Measurements from ENCODE around the gene CFAP141.

The CFAP141 gene

DNA sequence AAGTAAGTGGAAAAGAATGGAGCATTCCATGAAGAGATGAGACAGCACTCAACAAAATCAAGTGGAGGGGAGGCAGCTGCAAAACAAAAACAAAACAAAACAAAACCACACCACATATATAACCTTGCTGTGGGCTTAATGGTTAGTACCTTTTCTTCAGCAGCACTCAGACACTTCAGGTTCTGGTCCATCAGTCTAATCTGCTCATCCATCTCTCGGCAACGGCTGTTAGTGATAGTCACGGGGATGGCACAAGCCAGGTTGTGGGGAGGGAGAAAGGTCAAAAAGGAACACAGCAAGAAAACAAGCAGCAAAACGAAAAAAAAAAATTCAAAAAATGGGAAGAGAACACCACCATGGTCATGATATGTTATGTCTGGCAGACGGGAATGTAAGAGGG lies 34.3 kb downstream of the CFAP141 start:
- no peak for DNase-seq (ENCODE audit: low read depth in 3 of 3, low spot score in 1 of 3)

- no peak for DNase-seq (ENCODE audit: low read depth in 3 of 3, low spot score in 1 of 3)
These were observed 34.9 kb downstream of the CFAP141 start for GRCh38 chr1:154171223-154171583.

DNA sequence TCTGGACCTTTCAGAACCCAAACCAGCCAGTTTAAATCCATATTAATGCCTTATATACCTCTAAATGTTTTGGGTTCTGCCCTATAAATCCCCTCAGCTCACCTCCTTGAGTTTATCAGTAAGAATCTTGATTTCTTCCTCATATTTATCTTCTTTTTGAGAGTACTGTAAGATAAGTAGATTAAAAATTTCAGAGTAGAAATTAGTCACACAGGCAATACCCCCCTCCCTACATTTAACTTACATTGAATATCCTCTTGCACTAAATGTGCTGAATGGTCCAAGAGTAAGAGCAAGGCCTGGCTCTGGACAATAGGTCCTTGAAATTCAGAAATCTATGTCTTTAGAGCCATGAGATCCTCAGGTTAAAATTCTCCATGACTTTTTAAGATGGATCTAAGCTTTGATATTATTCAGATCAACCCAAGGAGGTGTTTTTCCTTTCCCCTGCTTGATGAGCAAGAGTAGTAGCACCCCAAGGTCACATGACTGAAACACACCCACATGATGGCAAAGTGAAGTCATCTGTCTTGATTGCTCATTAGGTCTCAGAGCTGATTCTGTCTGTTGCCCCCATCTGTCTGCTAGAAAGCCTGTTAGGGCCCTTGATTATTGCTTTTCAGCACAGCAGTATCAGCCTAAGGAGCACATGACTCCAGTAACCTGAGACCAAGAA lies 35.4 kb downstream of the CFAP141 start:
- DNase-seq (ENCODE audit: low read depth in 3 of 3, low spot score in 1 of 3) = no peak

DNA sequence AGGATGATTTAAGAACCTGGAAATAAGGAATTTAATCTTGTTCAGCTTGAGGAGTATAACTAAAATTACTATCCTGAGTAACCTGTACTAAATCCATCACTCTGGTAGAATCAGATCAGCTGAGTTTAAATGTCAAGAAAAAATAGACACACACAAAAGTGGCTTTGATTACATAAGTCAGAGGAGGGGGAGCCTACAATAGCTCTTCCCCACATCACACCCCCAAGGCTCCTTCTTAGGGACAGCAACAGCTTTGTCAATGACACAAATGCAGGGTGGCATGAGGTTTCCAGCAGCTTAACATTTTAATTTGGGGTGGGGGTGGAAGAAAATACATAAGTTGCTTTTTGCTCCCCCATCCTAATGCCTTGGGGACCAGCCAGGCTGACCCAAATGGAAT lies 38.7 kb downstream of the CFAP141 start:
- DNase-seq (ENCODE audit: low read depth in 3 of 3, low spot score in 1 of 3) = no peak

- DNase-seq (ENCODE audit: low read depth in 3 of 3, low spot score in 1 of 3) = no peak
These were observed 39.9 kb downstream of the CFAP141 start for GRCh38 chr1:154166207-154166606.

DNA sequence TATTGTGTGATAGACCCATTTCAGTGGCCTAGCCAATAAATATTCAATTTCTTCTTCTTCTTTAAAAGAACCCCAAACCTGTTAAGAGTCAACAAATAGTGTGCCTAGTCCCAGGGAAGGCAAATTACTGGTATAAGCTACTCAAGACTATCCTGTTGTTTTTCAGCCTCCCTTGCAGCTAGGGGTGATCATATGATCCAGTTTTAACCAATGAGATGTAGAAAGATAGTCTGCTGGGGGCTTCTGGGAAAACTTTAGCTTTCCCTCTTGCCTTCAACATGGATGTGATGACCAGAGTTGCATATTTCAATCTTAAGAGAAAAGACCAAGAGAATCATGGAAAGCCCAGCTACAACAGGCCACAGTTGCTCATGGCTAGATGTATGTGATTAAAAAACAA lies 46.6 kb downstream of the CFAP141 start:
- DNase-seq (ENCODE audit: low read depth in 3 of 3, low spot score in 1 of 3) = no peak

DNA sequence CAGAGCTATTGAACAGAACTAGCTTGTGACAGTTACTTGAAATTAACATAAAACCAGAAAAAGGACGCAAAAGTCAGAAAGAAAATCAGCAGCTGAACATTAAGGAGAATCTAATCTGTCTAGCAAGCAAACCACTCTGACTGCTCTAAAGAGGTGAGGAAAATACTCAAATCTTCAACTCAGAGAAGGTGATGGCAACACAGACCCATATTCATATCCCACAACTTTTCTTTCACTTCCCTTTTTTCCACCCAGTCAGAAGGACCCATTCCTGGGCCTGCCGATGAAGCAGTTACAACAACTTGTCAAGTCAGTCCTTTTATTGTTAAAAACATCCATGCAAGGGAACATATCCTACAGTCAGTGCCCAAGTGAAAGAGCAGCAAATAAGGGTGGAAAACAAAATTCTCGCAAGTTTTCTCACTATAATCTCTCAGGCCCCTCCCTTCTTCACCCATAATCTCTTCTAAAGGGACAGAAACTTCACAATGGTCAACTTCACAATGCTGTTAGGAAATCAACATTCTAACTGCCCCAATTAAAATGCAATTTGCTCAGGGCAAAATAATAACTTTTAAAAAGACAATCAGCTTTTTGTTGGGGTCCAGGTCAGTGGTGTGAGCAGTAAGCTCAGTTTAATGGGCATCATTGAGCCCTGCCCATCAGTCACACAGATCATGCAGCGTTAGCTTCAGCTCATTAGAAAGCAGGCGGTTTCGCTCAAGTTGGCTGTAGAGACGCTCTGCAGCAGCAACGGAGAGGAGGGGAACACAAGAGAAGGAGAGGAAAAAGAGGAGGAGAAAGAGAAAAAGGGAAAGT lies 47.6 kb downstream of the CFAP141 start:
- DNase-seq (ENCODE audit: low read depth in 3 of 3, low spot score in 1 of 3) = no peak

DNA sequence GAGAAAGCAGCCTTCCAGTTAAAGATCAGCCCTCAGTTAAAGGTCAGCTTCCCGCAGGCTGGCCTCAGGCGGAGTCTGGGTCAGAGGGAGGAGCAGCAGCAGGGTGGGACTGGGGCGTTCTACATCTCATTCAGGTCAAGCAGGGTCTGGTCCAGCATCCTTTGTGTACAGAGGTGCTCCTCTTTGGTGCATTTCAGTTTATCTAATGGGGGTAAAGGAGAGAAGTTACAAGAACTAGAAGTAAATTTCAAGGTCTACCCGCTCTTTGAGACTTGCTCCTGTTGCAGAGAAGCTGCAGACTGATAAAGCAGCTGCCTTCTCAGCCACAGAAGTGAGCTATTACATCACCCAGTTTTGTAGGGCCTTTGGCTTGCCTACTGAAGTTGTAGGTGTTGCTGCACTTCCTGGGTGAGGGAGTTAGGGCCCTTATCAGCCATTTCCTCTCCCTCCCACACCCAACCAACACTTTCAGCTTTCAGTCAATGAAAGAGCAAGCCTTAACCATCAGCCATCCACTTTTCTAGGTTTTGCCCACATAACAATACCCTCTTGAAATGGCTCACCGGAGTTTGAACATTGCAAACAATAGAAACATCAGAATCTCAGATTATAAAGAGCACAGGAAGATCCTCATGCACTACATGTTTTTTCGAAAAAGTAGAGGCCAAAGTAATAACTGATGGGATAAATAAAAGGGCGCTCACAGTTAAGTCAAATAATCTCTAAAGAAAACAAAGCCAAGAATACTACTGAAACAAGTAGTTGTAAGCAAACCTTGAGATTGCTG lies 48.4 kb downstream of the CFAP141 start:
- DNase-seq (ENCODE audit: low read depth in 3 of 3, low spot score in 1 of 3) = peak; percentile 16 to 59 (median 45)

DNA sequence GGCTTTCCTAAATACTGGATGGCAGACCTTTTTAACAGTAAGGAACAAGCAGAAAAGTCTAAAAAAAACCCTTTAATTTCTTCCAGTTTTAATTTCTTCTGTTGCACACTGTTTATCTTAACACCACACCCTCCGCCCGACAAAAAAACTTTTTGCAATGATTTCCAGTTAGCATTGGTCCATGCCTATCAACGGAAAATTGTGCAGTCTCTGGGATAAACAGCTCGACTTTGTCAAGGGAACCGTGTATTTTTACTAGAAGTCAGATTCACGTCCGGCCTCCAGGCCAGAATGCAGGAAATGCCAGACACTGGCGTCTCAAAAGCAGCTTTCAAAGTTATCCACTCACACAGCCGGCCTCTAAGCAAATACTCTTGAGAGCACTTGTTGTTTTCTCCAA lies 50.9 kb downstream of the CFAP141 start:
- DNase-seq (ENCODE audit: low read depth in 3 of 3, low spot score in 1 of 3) = no peak

- DNase-seq (ENCODE audit: low read depth in 3 of 3, low spot score in 1 of 3) = no peak
These were observed 51.5 kb downstream of the CFAP141 start, which contains the start of gene NUP210L for GRCh38 chr1:154154534-154155191. Gene NUP210L, minus strand, starts transcription at chr1:154155073.

GRCh38 chr1:154154053-154154452 lies 52.1 kb downstream of the CFAP141 start:
- DNase-seq (ENCODE audit: low read depth in 3 of 3, low spot score in 1 of 3) = no peak

GRCh38 chr1:154151311-154151710 lies 54.8 kb downstream of the CFAP141 start:
- no peak for DNase-seq (ENCODE audit: low read depth in 3 of 3, low spot score in 1 of 3)
